ENCODE measurements around the gene NOC2L.

NOC2L gene

GRCh38 chr1:974687-975328 lies 15.8 kb upstream of the NOC2L start:
- no peak for DNase-seq (ENCODE audit: low spot score)

- DNase-seq (ENCODE audit: low spot score), result no peak
Observed at GRCh38 chr1:974293-974640, 15.2 kb upstream of the NOC2L start.

GRCh38 chr1:973459-974292 lies 14.6 kb upstream of the NOC2L start:
- DNase-seq (ENCODE audit: low spot score), result no peak

GRCh38 chr1:972726-973458 lies 13.8 kb upstream of the NOC2L start:
- DNase-seq (ENCODE audit: low spot score), result no peak

- DNase-seq (ENCODE audit: low spot score), result no peak
Observed at GRCh38 chr1:971751-972506, 12.9 kb upstream of the NOC2L start.

GRCh38 chr1:970973-971730 lies 12.1 kb upstream of the NOC2L start:
- no peak for DNase-seq (ENCODE audit: low spot score)

- no peak for DNase-seq (ENCODE audit: low spot score)
Observed at GRCh38 chr1:970242-970972, 11.4 kb upstream of the NOC2L start.

GRCh38 chr1:969260-969855 lies 10.3 kb upstream of the NOC2L start:
- DNase-seq (ENCODE audit: low spot score), result no peak

- DNase-seq (ENCODE audit: low spot score), result no peak
Observed at GRCh38 chr1:967466-968343, 8.6 kb upstream of the NOC2L start.

- DNase-seq (ENCODE audit: low spot score), result peak; percentile 94
Observed at GRCh38 chr1:966704-967300, 7.7 kb upstream of the NOC2L start.

GRCh38 chr1:966135-966703 lies 7.2 kb upstream of the NOC2L start, which contains the start of gene PLEKHN1:
TSS of gene PLEKHN1 (plus strand) at chr1:966482. CDS start at chr1:966532, 50 bp downstream.
- DNase-seq (ENCODE audit: low spot score), result peak; percentile 70

- DNase-seq (ENCODE audit: low spot score), result no peak
Observed at GRCh38 chr1:965526-966134, 6.6 kb upstream of the NOC2L start.

- DNase-seq (ENCODE audit: low spot score), result no peak
Observed at GRCh38 chr1:964691-965525, 5.9 kb upstream of the NOC2L start.

- no peak for DNase-seq (ENCODE audit: low spot score)
Observed at GRCh38 chr1:963746-964525, 4.9 kb upstream of the NOC2L start.

GRCh38 chr1:963301-963651 lies 4.2 kb upstream of the NOC2L start:
- no peak for DNase-seq (ENCODE audit: low spot score)
